NCI-H774 (cell line): ENCODE measurements around the gene SH3RF3.
"Not testable (repeated sequence)": the region's sequence is repeated elsewhere in the genome, so short reads cannot be mapped to it uniquely, and the experiment has no call there.

Source experiments
- DNase-seq: peaks from one replicate; lab custom pipeline; 2025; lab: John Stamatoyannopoulos, UW

Gene SH3RF3

DNA sequence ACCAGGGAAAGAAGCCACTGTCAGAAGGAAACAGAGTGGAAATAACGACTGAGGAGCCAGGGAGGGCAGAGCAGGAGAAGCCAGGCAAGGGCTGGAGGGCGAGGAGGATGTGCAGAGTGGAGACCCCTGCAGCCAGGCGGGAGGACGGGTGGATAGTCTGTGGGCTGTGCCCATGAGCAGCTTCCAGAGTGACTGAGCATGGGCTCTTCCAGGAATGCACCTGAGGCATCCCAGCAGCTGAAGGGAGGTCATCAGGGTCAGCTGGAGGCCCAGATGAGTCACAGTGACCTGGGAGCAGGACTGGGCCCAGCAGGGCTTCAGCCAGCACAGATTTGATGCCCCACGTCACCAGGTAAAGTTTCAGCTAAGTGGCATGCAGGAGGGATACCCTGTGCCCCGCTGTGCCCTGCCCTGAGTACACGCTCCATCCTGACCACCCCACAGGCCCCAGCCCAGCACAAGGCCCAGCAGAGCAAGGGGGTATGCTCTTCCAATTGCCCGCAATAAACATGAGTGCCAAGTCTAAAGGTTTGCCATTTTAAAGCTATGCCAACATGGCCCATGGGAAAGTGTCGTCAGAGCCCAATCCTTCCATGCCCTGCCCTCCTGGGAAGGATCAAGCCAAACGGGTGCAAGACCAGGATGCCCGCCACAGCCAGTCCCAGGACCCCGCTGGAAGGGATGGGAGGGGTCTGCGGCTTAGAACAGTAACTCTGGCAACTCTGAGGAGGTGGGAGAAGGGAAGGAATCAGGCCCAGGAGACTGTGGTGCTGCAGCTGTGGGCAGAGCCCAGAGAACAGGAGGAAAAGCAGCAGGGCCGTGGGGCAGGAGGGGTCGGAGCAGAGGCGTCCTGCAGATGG, 399.1 kb downstream of the SH3RF3 start:
- DNase-seq = no peak

DNA sequence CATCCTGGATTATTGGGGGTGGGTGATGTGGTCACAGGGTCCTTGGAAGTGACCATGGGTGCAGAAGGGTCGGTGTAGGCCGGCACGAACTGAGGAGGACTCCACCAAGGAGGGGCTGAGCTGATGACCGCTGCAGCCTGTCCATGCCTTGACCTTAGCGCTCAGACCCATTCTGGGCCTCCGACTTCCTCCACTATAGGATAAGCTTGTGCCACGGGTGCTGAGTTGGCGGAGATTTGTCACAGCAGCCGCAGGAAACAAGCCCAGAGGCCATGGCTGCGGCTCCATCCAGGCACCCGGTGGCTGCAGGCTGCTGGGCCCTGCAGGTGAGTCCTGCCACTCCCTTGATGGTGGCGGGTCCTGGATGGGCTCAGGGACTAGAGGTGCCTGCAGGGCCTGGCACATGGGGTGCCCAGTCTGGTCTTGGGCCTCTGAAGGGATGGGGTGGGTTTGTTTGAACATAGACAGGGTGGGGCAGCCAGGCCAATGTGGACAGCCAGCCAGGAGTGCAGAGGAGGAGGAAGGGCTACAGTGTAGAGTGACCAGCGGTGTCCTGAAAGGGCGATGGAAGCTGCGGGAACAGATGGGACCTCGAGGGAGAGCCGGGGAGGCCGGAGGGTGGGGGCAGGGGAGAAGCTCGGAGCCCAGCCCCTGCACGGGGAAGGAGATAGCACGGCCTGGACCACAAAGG, 400.0 kb downstream of the SH3RF3 start:
- DNase-seq = no peak

DNA sequence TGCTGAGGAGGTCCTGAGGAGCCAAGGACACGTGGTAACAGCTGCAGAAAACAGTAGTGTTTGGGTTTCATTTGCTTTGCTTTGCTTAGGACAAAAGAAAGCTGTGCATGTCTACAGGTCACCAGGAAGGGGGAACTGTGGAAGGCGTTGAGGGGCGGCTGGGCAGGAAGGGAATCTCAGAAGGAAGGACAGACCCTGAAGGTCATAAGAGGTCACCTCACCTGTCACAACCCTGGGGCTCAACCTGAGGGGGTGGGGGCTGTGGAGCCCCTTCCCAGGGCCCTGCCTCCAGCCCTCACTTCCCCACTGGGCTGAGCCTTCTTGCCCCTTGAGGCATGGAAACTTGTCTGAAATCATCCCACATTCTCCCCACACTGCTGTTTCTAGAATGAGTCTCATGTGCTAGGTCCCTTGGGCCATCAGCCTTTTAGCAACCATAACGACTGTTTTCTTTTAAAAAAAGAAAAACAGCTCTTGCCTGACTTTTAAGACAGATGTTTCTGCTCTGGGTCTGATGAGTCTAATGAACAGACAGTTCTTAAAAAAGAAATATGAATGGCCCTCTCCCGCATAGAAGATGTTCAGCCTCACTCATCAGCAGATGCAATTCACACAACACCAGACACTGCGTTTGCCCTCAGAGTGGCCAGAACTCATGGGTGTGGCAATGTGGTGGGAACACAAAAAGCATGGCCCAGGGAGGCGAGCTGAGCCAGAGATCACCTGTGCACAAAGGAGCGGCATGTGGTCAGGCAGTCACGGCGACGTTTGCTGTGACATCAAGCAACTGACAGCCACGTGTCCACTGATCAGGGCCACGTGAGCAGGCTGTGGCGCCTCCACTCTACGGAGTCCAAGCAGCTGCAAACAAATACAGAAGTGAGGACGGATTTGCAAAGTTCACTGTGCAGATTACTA, 400.8 kb downstream of the SH3RF3 start:
- no peak for DNase-seq

DNA sequence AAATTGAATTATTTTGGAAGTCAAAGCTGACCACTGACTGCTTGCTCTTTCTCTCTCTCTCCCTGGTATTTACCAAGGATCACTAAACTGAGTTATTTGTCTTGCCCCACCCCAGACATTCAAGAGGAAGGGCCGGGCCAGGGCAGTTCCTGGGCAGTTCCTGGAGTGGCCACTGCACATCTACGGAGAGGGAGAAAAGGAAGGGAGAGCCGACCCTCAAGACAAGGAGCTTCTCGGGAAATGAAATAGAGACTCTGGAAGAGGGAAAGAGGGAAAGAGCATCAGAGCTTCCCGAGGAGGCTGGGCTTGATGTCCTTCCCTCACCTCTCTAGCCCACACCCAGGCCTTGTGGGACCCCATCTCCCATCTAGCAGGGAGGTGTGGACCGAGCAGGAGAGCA, 401.7 kb downstream of the SH3RF3 start:
- no peak for DNase-seq

DNA sequence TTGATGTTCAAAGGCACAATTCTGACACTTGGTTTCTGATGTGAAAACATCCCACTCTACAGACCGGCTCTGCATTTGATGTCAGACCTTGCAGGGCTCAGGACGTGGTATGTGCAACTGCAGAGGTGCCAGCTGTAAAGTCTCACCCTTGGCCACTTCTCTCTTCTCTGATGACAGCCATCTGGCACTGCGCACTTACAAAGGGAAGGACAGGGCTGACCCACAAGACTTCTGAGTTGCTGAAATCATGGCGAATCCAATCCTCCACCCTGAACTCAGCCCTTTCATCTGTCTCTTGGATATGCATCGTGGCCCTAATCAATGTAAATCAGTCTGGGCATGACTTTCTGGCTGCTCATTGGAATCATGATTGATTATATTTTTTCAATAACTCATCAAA, 402.2 kb downstream of the SH3RF3 start:
- no peak for DNase-seq

DNA sequence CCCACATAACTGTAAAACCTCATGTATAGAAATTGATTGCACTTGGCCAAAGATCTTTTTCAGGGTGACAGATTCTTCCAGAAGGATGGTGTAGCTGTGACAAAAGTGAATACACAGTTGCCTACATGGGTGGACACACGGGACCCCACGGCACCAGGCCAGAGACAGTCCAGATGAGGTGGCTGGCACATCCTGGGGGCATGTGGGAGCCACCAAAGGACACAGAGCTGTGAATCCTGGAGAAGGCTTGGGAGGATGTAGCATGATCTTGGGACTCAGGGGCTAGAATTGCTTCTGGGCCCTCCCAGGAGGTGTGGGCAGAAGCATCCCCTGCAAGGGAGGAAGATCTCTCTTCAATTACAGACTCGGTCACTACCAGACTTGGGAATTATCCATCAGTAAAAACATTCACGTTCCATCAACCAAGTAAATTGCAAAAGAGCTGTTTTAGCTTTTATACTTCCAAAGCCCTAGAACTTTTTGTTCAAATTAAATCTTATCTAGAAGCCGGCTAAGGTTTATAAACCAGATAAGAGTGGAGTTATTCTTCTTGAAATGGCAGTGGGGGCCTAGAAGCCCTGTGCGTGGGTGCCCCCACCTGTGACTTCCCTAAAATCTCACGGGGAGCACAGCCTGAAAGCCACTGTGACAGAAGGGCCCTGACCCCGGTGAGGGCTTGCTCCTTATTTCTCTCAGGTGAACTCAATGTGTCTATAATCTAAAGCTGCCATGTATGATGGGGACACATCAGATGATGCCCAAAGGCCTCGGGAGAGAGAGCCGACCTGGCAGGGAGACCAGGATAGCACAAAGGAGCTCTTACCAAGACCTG, 403.1 kb downstream of the SH3RF3 start:
- DNase-seq = no peak

DNA sequence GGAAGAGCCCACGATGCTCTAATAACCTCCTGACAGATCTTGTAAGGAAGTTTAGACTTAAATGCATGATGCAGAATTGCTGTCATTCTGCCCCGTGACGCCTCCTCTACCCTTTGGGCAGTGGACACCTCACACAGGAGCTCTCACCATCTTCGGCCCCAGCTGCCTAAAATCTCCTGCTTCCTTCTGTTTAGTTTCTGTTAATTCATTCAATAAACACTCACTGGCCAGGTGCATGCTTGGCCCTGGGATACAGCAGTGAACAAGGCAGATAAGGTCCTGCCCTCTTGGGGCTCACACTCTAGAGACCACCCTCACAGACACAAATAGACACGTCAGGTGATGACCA, 403.7 kb downstream of the SH3RF3 start:
- no peak for DNase-seq

DNA sequence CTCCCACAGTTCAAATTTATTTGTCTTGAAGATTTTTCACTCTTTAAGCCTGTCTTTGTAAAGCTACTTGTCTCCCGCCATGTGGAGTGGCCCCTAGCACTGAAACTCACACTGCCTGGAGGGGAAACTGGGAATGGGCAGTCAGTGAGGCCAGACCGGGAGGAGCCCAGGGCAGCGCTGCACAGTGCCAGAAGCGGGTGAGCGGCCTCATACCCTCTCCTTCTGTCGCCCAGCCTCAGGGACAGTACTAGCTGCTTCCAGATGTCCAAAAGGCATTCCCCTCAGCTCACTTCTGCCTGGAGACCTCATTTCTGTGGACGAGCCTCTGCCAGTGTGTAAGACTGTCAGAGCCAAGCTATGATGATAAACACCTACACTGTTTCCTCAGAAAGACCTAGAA, 404.8 kb downstream of the SH3RF3 start:
- no peak for DNase-seq

DNA sequence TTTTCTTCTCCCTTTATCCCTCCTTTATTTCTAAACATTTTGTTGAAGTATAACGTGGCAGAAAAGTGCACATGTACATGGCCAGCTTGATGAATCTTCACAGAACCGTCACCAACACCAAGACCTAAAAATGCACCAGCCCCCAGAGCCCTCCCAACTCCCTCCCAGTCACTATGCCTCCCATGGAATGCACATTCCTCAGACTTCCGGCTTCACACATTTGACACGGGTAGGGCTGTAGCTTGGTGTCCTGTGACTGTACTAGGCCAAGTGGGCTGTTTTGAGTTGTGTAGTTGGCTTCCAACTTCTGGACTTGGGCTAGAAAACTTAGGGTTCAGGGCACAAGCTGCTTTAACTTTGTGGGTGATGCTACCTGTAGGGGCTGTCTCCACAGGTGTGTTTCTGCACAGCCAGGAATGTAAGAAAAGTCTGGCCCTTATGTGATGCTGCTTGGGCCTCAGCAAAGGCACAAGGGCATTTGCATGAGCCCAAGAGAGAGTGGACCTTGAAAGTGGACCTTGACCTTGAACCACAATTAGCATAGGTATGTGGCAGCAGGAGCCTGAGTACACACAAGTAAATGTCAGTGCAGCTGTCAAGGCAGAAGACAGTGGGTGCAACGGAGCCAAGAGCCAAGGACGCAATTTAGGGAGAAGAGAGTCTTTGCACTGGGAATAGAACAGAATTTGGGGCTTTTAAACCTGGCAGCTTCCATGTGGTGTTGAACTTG, 406.4 kb downstream of the SH3RF3 start:
- no peak for DNase-seq

DNA sequence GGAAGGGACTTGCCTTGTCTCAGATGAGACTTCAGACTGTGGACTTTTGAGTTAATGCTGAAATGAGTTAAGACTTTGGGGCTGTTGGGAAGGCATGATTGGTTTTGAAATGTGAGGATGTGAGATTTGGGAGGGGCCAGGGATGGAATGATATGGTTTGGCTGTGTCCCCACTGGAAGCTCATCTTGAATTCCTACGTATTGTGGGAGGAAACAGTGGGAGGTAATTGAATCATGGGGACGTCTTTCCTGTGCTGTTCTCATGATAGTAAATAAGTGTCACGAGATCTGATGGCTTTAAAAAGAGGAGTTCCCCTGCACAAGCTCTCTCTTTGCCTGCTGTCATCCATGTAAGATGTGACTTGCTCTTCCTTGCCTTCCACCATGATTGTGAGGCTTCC, 407.6 kb downstream of the SH3RF3 start:
- DNase-seq = not testable (repeated sequence)

DNA sequence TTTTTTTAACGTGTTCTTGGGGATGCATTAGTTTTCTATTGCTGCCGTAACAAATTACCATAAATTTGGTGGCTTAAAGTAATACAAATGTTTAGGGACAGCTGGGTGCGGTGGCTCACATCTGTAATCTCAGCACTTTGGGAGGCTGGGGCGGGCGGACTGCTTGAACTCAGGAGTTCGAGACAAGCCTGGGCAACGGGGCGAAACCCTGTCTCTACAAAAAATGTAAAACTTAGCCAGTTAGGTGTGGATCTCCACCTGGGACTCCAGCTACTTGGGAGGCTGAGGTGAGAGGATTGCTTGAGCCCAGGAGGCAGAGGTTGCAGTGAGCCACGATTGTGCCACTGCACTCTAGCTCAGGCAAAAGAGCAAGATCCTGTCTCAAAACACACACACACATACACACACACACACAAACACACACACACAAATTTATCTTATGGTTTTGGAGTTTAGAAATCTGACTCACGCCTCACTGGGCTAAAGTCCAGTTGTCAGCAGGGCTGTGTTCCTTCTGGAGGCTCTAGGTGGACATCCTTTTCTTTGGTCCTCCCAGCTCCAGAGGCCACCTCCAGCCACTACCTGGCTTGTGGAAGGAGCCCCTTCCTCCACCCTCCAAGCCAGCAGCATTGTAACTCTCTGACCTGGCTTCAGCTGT, 408.7 kb downstream of the SH3RF3 start:
- no peak for DNase-seq

DNA sequence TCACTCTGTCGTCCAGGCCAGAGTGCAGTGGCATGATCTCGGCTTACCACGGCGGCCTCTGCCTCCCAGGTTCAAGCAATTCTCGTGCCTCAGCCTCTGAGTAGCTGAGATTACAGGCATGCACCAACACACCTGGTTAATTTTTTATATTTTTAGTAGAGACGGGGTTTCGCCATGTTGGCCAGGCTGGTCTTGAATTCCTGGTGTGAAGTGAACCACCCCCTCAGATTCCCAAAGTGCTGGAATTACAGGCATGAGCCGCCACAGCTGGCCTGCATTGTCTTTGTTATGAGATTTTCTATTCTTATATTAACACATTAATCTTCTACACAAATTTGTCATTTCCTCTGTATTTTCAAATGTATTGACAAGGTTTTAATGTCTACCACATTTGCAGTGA, 409.5 kb downstream of the SH3RF3 start:
- no peak for DNase-seq

DNA sequence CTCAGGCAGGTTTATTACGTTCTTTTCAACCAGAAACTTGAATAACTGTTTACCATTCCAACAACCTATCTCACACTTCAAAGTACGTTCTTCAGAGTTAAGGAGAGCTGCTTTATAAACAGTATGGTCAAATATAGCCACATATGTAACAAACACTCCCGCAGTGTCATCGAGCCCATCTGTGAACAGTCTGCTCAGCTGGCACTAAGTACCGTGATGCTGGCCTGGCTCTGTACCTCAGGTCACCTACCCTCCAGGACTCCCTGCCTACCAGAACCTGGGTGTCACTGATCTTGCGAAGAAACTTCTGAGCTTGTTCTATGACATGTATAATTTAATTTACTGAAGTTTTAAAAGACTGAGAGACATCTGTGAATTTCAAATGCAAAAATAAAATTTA, 413.4 kb downstream of the SH3RF3 start:
- no peak for DNase-seq

DNA sequence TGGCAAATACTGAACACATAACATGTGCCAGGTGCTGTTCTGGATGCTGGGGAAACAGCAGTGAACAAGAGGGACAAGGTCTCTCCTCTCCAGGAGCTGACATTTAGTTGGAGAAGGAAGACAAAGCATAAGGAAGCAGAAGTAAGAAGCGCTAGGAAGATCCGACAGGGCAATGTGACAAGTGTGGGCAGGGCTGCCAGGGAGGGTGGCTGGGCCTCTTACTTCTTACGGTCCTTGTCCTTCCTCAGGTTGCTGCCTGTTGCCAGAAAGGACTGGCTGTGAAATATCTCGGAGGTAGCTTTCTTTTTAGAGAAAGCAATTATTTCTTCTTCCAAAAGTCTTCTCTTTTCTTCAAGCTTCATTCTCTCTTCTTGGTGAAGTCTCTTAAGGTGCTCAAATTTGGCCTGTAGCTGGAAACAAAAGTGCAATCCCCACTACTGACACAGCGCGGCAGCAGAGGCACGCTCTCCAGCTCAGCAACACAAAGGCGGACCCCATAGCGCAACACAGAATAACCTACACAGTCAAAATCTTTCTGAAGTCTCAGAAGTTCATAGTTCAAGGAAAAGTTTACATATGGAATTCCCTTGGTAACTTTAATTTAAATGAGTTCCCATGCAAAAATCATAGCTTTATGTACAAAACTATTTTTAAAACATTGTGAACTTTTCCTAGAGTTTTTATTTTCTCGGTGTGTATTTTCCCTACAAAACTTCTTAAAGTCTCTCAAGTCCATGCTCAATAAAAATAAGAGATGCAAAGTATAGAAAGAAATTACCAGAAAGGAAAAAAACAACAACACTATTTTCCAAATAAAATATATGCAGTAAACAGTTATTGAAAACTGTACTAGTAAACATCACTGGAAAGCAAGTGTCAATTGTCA, 417.1 kb downstream of the SH3RF3 start:
- DNase-seq = no peak

DNA sequence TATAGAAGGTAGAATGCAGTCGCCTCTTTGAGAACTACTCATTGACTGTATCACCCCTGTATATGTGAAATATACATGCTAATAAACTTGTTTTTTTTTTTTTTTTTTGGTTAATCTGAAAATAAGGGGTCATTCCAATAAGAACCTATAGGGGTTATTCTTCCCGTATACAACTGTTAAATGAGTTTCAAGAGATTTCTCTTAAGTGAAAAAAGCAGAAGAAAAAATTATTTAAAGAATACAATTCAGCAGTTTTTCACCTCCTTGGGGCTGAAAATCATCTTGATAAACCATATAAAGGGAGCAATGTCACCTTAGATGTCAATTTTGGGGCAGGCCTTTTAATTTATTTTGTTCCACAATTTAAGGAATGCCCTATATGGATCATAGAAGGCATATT, 418.3 kb downstream of the SH3RF3 start:
- DNase-seq = no peak

DNA sequence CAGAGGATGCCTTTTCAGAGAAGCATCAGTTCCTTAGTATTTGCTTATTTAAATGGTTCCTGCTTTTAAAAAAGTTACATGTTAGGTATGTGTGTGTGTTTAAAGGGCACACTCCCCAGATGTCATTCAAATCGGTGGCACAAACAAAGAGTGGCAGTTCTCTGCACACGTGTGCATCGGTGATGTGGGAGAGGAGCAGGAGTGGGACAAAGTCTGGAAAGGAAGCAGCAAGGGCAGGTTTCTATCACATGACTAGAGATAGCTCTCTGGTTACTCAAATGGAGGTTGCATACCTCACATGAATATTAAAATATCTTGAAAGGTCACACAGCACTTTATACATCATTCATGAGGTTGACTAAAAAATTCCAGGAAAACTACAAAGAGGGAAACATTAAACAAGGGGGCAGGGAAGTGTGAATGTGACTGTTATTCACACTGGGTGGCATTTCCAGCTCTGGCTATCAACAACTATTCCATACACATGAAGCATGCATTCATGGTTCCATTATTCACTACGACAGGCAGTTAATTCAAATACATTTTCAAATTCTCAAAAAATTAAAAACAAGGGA, 420.1 kb downstream of the SH3RF3 start:
- DNase-seq = no peak
